Body of pancreas (tissue), 4 donors: Measurements from ENCODE around the gene TRPM2.

ENCODE experiments used
- CTCF ChIP-seq, 7 experiments: fragments of 450-650 bp in 4 of 7; fragments of 200-600 bp in 3 of 7; sonication (generic) in 3 of 7; IDR thresholded peaks; one replicate each; pipeline ENCODE4 v1.5.1; 2016 to 2019; ENCODE audit warnings: antibody characterized with exemption in 7 of 7
- POLR2A ChIP-seq, 3 donors: fragments of 450-650 bp; IDR thresholded peaks; one replicate each; pipeline ENCODE4 v1.6.1; 2016; ENCODE audit warnings: antibody characterized with exemption in 3 of 3, mild to moderate bottlenecking in 2 of 3

DNA sequence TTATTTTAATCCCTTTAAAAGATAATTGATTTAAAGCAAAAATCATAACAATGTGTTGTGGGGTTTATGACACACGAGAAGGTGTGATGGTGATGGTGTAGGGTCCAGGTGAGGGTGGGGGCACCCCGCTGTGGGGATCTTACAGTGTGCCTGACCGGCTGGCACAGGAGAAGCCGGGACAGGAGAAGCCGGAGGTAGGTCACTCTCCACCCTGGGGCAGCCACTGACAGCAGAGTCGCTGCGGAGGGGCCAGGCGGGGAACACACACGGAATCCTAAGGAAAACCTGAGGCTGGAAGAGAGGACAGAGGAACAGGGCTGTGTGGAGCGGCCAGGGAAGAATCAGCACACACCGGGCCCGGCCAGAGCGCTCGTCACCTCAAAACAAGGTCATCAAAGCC, 97.6 kb downstream of the TRPM2 start:
- no peak for TF ChIP-seq CTCF (IDR thresholded peaks at IDR 0.05)
- no peak for TF ChIP-seq POLR2A (IDR thresholded peaks at IDR 0.05)
